ENCODE measurements around the gene PRMT3. TPM values are rescaled to one million over a fixed set of nuclear protein-coding genes. Genes with fewer than 3 reads are reported as not detected.

PRMT3 gene
- total RNA-seq, 2 donors from 2014 or later: 26.2 to 27.1 TPM

DNA sequence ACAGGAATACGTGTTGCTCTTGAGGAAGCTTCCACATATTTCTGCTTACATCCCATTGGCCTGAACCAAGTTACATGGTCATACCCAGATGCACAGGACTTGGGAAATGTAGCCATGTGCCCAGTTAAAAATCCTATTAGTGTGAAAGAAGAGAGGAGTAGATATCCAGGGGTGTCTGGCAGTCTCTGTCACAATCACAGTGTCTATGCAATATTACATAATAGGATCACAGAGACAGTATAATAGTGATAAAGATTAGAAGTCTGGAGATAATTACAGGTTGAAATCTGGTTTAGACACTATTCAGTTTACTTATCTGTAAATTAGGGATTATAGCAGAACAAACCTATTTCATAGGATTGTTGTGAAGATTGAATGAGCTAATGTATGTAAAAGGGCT, 149.3 kb downstream of the PRMT3 start:
- Mint-ChIP-seq H3K27me3 (ENCODE audit: insufficient read depth) (no peaks in the 10 kb centered on the region), H3K9me3 (peaks cover 41% of the 10 kb centered on the region), H3K4me3 (no peak overlapping the region), H3K4me1 (no peaks in the 10 kb centered on the region), H3K36me3 (ENCODE audit: low read depth) (peaks cover 7% of the 10 kb centered on the region), H3K27ac (no peak overlapping the region)
- peaks cover 60% of the 10 kb centered on the region for H3K9me3 ChIP-seq (ENCODE audit: control insufficient read depth, low read length)
- TF ChIP-seq, protein P1, sequence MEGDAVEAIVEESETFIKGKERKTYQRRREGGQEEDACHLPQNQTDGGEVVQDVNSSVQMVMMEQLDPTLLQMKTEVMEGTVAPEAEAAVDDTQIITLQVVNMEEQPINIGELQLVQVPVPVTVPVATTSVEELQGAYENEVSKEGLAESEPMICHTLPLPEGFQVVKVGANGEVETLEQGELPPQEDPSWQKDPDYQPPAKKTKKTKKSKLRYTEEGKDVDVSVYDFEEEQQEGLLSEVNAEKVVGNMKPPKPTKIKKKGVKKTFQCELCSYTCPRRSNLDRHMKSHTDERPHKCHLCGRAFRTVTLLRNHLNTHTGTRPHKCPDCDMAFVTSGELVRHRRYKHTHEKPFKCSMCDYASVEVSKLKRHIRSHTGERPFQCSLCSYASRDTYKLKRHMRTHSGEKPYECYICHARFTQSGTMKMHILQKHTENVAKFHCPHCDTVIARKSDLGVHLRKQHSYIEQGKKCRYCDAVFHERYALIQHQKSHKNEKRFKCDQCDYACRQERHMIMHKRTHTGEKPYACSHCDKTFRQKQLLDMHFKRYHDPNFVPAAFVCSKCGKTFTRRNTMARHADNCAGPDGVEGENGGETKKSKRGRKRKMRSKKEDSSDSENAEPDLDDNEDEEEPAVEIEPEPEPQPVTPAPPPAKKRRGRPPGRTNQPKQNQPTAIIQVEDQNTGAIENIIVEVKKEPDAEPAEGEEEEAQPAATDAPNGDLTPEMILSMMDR (conservative IDR thresholded peaks at IDR 0.05): no peak
- no peaks in the 10 kb centered on the region for H3K4me1 ChIP-seq (ENCODE audit: control insufficient read depth, insufficient read depth, low read length)
- H3K4me3 ChIP-seq (ENCODE audit: low read length): peak overlapping the region; percentile 34
- H3K36me3 ChIP-seq (ENCODE audit: control insufficient read depth, insufficient read depth, low read length): no peaks in the 10 kb centered on the region
- H3K27me3 ChIP-seq (ENCODE audit: control insufficient read depth, insufficient read depth, low read length, poor library complexity, severe bottlenecking): no peaks in the 10 kb centered on the region
- no peak for DNase-seq
- WGBS, 2 experiments (ENCODE audit: insufficient coverage in 1 of 2, insufficient read length in 1 of 2): 87% methylated on average over 1 of the region's 1 CpG; no CpG with 5 or more reads in 1 of the 2 experiments
- no peak overlapping the region for H3K9ac ChIP-seq (ENCODE audit: extremely low read depth, low read length, poor library complexity, severe bottlenecking)
- H3K27ac ChIP-seq (ENCODE audit: low read depth, low read length): no peak overlapping the region

DNA sequence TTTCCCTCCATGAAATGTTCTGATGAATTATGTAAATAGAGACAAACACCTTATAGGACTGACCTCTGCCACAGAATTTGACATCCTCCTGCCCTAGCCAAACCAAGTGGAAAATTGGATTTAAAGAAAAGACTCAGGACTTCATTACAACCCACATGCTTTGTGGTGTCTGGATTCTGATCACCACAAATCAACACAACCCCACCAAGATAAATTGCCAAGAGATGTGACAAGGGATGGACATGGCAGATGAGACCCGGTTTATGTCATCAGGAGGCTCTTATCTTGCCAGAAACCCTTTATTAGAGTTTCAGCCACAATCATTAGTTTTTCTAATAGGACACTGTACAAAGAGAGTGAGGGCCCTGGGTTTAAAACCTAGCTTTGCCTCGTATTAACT, 154.0 kb downstream of the PRMT3 start:
- H3K9ac ChIP-seq (ENCODE audit: extremely low read depth, low read length, poor library complexity, severe bottlenecking): no peak overlapping the region
- no peak overlapping the region for H3K27ac ChIP-seq (ENCODE audit: low read depth, low read length)
- DNase-seq: no peak
- H3K4me3 Mint-ChIP-seq: no peak overlapping the region
- no peaks in the 10 kb centered on the region for H3K36me3 ChIP-seq (ENCODE audit: control insufficient read depth, insufficient read depth, low read length)
- H3K9me3 Mint-ChIP-seq: peaks cover 40% of the 10 kb centered on the region
- H3K36me3 Mint-ChIP-seq (ENCODE audit: low read depth): peaks cover 7% of the 10 kb centered on the region
- H3K9me3 ChIP-seq (ENCODE audit: control insufficient read depth, low read length): peaks cover 44% of the 10 kb centered on the region
- no peaks in the 10 kb centered on the region for H3K27me3 Mint-ChIP-seq (ENCODE audit: insufficient read depth)
- peaks cover 27% of the 10 kb centered on the region for H3K4me1 Mint-ChIP-seq
- WGBS, 2 experiments (ENCODE audit: insufficient coverage in 1 of 2, insufficient read length in 1 of 2): 93% methylated on average over 2 of the region's 2 CpGs; no CpG with 5 or more reads in 1 of the 2 experiments
- TF ChIP-seq, protein P1 (conservative IDR thresholded peaks at IDR 0.05): no peak
- no peaks in the 10 kb centered on the region for H3K27me3 ChIP-seq (ENCODE audit: control insufficient read depth, insufficient read depth, low read length, poor library complexity, severe bottlenecking)
- no peak overlapping the region for H3K4me3 ChIP-seq (ENCODE audit: low read length)
- peaks cover 12% of the 10 kb centered on the region for H3K4me1 ChIP-seq (ENCODE audit: control insufficient read depth, insufficient read depth, low read length)
- no peak overlapping the region for H3K27ac Mint-ChIP-seq

DNA sequence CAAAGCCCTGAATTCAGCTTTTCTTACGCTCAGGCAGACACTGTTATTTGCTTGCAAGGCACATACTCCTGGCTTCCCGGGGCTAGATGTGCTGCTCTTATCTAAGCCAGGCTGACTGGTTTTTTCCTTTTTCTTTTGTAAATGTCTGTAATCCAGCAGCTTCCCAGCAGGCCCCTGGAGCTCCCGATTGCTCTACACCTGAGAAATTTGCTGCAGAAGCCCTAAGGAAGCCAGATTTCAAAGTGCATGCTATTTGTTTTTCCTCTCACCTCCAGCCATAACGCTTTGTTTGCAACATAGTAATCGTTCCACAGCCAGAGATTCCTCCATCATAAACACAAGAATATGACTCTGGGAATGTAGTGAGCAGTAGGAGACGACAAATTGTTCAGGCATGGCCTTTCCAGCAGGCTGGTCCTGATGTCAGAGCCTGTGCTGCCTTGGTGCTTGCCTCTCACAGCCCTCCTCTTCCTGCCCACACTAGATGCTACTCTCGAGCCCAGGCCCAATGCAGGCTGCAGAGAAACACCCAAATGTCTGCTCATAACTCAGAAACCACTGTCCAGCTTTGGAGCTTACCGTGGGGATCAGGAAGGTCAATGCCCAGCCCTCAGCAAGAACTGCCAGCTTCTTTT, 157.2 kb downstream of the PRMT3 start:
- Histone ChIP-seq H3K4me1 (ENCODE audit: control insufficient read depth, insufficient read depth, low read length) (peaks cover 12% of the 10 kb centered on the region), H3K4me3 (ENCODE audit: low read length) (peak overlapping the region; percentile 31), H3K9me3 (ENCODE audit: control insufficient read depth, low read length) (peaks cover 12% of the 10 kb centered on the region), H3K9ac (ENCODE audit: extremely low read depth, low read length, poor library complexity, severe bottlenecking) (no peak overlapping the region), H3K27me3 (ENCODE audit: control insufficient read depth, insufficient read depth, low read length, poor library complexity, severe bottlenecking) (no peaks in the 10 kb centered on the region), H3K36me3 (ENCODE audit: control insufficient read depth, insufficient read depth, low read length) (no peaks in the 10 kb centered on the region), H3K27ac (ENCODE audit: low read depth, low read length) (no peak overlapping the region)
- TF ChIP-seq, protein P1 (conservative IDR thresholded peaks at IDR 0.05): no peak
- peak; percentile 83 for DNase-seq
- Mint-ChIP-seq H3K4me3 (no peak overlapping the region), H3K27ac (peak overlapping the region; percentile 53), H3K27me3 (ENCODE audit: insufficient read depth) (no peaks in the 10 kb centered on the region), H3K36me3 (ENCODE audit: low read depth) (no peaks in the 10 kb centered on the region), H3K4me1 (peaks cover 34% of the 10 kb centered on the region), H3K9me3 (peaks cover 22% of the 10 kb centered on the region)
- WGBS, 2 experiments (ENCODE audit: insufficient coverage in 1 of 2, insufficient read length in 1 of 2): 40 to 45% methylated on average over 5 to 8 of the region's 8 CpGs
